Kasumi-1 (cell line): Measurements from ENCODE around the gene SF3B6.
"Not testable (repeated sequence)": the region's sequence is repeated elsewhere in the genome, so short reads cannot be mapped to it uniquely, and the experiment has no call there.

Experiments
- DNase-seq, 2 experiments: peaks; one replicate each; lab custom pipeline; 2025; lab: John Stamatoyannopoulos, UW

The SF3B6 gene

DNA sequence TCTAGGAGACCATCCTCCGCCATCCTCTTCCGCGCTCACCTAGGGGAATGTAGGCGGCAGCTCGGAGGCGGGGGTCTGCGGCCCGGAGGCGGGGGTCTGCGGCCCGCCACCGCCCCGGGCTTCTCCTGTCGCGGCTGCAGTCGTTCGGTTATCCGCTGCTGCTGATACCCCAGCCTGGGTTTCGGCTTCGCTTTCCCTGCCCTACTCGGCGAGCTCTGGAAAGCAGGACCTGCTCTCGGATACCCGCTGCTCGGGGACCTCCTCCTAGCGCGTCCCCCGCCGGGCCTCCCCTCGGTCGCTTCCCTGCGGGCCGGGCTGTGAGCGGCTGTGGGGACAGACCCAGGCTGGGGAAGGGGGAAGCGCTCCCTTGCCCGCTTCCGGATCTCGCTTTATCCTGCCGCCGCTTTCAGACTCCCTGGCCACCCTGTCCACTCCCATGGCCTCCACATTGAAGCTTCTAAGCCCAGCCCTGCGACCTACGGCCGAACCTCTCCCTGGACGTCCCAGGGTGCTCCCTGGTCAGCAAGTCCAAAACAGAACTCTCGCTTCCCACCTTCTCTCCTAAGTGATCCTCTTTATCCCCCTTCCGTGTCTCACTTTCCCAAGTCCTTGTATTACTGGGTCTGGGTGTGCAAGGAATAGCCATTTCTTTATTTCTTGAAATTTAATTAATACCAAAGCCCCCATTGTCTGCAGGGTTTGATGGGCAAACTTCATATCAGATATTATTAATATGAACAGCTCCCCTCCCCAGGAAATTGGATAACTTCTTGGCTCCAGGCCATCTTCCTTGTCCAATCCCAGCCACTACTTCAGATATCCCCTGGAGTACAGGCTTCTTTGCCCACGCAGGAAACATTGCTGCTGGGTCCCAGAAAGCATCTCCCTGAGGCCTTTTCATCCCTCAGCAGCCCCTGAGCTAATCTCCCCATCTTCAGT lies 25.8 kb downstream of the SF3B6 start:
- DNase-seq, result no peak

DNA sequence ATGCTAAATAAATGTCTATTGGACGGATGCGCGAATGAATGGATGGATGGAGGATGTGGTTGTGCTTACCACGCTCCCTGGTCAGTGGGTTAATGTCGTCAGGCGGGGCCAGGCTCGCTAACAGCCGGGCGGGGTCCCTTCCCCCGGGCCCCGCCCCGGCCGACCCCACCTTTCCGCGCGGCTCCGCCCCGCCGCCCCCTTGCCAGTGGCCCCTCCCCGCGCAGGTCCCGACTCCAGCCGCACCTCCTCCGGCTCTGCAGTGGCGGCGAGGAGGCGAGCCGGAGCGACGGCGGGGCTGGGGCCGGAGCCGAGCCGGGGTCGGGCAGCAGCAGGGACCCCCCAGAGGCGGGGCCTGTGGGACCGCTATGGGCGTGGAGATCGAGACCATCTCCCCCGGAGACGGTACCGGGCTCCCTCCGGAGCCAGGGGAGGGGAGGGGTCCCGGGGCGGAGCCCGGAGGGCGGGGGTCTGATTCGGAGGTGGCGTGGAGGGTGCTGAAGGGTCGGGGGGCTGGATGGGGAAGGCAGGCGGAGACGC lies 26.6 kb downstream of the SF3B6 start, which contains the start of gene FKBP1B:
FKBP1B (plus strand) TSS at position 257 of the 537 bp plus-strand sequence; CDS start at position 366, 109 bp downstream.
- DNase-seq, result no peak

DNA sequence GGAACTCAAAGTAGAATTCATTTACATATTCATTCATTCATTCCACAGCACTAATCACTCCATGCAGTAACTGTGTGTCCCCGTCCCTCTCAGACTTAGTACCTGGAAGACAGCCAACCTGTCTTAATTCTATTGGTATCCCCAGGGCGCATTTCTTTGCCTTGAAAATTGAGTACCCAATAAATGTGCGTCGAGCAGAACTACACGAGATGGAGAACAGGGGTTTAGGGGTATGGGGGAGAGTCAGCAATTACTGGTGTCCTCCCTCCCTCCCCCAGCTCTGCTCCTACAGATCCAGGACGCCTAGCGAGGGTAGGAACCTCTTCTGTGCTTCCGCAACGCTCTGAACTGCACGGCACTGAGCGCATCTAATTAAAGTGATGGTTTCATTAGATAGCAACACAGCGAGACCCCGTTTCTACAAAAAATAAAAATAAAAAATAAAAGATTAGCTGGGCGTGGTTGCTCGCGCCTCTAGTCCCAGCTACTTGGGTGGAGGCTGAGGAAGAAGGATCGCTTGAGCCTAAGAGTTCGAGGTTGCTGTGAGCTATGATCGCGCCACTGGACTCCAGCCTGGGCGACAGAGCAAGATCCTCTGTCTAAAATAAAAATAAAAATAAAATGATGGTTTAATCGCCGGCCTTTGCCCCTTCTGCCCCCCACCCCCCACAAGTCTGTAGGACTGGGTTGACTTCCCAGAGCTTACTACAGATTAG lies 27.2 kb downstream of the SF3B6 start:
- no peak for DNase-seq

DNA sequence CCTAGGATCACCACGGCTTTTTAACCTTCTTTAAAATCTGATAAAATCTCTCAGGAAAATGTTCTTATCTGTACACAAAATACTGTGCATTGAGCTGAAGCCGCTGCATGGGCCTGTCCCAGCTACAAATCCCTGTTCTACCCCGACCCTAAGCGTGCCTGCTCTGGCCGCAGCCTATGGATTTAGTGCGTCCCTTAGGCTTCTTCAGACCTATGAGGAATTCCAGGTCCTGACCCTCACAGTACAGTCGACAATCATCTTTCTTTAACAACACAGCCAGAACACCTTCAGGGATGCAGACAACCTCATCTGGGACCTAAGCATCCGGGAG lies 28.5 kb downstream of the SF3B6 start:
- DNase-seq, result no peak

DNA sequence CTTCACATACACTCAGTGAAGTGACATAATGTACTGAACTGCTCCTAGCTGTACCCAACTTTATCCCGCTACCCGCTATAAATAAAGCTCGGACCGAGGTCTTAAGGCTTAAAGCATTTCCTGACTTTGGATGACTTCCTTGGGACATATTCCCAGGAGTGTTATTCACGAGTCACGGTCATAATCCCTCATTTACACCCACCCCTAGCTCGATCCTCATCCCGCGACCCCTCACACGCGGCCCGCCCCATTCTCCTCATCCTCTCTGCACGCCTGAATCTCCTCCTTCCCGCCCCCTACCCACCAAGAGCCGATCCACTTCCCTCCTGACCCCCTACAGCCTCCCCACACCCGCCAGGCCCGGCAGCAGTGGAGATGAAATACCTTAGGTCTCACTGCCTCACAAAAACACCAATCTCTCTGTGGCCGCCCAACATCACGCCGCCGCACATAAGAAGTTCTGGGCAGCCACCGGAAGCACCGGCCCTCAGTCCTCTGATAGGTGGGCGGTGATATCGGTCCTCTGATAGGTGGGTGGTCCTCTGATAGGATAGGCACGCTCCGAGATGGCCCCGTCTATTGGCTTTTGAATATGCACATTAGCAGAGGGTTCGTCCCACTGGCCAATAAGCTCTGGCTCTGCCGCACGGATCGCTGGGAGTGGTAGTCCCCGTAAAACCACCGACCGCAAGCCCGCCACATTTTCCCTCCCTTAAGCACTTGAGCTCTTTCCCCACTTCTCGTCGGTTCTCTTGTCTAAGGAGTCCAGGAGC lies 29.0 kb downstream of the SF3B6 start, which contains the start of gene WDCP:
WDCP (minus strand) TSS at position 462 of the 773 bp plus-strand sequence. CDS start 7,897 bp downstream, outside the sequence.
- peak; percentile 99 for DNase-seq

DNA sequence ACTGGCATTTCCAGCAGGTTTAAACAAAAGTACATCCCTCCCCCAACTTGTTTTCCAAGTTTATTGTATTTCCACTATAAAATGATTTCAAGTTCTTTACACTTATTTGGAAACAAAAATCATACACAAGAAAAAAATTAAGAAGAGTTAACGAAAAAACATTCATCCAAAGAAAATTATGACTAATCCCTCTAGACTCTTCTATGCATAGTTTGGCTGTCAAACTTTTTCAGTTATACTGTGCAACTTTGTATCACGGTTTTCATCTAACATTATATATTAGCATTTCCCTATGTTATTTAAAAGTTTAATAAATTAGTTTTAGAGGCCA lies 29.6 kb downstream of the SF3B6 start:
- no peak for DNase-seq

DNA sequence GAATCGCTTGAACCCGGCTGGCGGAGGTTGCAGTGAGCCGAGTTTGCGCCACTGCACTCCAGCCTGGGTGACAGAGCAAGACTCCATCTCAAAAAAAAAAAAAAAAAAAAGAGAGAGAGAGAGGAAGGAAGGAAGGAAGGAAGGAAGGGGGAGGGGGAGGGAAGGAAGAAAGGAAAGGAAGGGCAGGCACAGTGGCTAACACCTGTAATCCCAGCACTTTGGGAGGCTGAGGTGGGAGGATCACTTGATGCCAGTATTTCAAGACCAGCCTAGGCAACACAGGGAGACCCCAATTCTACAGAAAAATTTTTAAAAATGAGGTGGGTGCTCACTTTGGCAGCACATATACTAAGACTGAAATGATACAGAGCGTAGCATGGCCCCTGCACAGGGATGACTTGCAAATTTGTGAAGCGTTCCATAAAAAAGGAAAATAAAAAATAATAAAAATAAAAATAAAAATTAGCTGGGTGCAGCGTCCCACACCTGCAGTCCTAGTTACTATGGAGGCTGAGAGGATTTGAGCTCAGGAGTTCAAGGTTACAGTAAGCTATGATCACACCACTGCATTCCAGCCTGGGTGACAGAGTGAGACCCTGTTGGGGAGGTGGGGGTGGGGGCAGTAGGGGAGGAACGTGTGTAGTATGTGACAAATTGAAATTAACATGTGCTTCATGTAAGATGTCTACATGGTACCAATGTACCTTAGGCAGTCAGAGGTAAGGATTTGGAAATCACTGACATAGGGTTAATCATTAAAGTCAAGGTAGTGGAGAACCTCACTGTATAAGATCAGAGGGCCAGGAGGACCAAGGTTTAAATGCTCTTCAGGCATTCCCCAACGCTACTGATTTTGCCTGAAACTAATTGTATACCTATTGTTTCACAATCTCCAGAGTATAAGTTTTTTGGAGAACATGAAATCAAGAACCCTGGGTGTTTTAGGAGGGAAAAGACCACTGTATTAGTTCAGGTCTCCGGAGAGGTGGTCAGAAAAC lies 30.3 kb downstream of the SF3B6 start:
- no peak for DNase-seq

DNA sequence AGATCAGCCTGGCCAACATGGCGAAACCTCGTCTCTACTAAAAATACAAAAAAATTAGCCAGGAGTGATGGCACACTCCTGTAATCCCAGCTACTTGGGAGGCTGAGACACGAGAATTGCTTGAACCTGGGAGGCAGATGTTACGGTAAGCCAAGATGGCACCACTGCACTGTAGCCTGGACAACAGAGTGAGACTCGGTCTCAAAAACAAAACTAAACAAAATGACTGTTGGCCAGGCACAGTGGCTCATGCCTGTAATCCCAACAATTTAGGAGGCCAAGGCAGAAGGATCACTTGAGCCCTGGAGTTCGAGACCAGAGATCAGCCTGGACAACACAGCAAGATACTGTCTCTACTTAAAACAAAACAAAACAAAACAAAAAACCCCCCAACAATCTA lies 33.0 kb downstream of the SF3B6 start:
- DNase-seq, result not testable (repeated sequence)

DNA sequence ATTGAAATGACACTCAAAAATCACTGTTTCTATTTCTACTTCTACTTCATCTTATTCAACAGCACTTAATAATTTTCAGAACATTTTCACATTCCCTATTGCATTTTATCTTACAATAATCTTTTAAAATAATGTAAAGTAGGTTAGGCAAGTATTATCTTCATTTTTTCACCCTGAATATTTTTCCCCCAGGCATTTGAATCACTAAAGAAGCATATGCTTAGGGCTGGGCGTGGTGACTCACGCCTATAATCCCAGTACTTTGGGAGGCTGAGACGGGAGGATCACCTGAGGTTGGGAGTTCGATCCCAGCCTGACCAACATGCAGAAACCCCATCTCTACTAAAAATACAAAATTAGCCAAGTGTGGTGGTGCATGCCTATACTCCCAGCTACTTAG lies 35.6 kb downstream of the SF3B6 start:
- DNase-seq, result no peak

DNA sequence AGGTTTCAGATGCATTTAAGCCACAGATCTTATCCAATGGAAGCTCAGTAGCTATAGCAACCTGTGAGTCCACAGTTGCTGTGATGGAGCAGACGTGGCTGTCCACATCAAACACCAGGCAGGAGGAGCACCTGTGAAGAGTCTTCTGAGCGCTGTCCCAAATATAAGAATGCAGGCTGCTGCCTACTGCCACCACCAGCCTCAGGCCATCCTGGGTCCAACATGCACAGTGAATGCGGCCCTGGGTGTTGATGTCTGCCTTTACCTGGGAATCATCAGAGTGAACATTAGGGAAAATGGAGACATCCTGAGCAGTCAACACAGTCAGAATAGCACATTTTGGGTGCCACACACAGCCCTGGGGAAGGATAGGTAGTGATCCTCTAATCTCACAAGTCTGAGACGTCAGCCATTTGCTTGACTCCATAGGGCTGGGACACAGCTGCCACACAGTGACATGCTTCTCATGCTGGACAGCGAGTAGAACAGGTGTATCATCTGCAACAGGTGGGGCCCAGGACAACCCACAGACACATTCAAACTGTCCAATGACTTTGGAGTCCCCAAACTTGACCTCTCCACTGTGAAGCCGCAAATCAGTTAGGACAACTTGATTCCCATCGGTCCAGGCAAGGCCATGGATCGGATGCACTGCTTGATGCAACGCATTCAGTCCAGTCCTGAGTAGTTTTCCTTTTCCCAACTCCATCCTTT lies 37.2 kb downstream of the SF3B6 start:
- DNase-seq, result no peak

DNA sequence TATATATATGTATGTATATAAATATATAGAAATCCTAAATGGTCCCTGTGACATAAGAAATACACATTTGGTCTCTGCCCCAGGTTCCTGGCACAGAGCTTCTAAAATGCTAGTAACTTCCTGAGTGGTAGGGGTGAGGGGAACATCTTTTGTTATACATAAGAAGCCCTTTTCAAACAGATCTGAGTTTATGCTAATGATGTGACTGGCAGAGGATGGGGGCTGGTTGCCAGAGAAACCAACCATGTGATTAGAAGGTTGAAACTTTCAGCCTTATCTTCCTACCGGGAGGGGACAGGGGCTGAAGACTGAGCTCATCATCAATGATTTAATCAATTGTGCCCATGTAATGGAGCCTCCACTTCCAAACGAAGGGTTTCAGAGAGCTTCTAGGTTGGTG lies 49.9 kb downstream of the SF3B6 start:
- DNase-seq, result no peak

DNA sequence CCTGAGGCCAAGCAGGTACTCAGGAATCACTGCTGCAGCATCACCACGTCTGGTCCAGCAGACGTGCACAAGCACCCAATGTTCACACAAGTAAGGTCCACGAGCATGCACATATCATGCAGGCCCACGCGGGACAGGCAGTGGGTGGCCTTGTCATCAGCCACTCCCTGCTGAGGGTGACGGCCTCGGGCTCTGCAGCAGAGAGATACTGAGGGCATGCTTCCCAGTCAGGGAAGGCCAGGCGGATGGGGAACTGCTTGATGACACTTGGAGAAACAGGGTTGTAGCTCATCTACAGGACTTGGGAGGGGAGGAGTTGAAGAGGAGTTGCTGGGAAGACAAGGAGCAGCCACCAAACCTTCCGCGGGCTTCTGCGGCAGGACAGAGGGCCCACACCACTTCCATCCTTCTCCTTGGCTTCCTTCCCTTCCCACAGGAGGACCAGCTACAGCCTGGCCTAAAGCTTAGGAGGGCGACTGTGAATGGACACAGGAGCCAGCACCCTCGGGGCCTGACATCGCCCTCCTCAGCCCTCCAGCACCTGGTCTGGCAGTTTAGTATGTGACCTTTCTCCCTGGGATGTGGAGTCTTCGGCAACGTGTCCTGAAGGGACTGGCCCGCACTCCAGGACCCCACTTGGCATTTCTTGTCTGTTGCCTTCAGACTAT lies 51.0 kb downstream of the SF3B6 start:
- DNase-seq, result no peak

DNA sequence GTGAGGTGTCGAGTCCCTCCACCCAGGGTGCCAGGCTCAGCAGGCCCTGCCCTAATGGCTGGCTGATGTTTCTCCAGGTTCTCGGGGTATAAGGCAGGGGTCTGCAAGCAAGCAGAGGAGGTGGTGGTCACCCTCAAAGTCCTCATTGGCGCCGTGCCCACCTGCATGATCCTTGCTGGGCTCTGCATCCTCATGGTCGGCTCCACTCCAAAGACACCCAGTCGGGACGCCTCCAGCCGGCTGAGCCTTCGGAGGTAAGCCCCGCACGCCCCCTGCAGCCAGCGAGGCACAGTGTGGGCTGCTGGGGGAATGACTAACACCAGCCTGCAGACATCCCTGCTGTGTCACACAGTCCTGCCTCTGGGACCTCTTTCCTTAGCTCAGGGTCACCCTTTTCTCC lies 52.1 kb downstream of the SF3B6 start:
- DNase-seq, result no peak

DNA sequence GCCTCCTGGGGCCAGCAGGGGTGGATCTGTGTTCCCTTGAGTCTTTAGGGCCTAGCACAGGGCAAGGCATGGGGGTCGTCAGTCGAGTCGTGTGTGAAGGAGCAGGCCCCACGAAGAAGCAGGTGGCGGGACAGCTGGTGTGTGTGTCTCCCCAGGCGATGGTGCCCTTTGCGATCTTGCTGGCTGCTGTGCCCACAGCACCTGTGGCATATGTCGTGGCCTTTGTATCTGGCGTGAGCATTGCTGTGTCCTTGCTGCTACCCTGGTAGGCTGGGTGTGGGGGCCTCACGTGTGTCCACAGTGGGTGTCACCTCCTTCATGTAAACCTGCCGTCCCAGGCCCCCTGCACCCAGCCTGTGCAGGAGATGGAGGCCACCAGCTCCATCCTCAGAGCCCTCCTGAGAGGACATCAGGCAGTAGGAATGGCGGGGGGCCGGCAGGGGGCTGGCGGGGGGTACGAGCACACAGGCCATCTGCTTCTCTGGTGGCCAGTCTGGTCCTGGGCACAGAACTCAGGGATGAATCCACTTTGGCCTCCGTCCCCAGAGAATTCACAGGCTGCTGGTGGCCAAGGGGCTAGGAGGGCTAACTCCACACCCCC lies 53.1 kb downstream of the SF3B6 start:
- no peak for DNase-seq

DNA sequence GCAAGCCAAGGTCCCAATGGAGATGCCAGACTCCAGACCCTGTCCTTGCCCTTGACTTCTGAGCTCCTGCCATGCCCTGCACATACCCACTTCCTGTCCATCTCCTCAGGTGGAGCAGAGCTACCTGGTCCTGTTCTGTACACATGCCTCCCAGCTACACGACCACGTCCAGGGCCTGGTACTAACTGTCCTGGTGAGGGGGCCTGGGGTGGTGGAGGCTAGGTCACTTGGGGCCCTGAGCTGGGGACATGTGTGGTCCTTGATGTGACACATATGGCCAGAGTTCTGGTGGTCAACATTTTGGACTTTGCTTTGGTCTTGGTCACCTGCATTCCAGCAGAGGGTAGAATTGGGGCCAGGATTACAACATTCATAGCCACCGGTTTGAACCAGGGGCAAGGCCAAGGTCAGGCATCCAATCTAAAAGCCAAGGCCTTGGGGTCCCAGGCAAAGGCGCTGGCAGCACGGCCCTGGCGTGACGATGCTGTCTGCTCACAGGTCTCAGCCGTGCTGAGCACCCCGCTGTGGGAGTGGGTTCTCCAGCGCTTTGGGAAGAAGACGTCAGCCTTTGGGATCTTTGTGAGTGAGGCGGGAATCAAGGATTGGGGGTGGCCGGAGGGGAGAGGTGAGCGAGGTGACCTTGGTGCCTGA lies 53.7 kb downstream of the SF3B6 start:
- DNase-seq, result no peak

DNA sequence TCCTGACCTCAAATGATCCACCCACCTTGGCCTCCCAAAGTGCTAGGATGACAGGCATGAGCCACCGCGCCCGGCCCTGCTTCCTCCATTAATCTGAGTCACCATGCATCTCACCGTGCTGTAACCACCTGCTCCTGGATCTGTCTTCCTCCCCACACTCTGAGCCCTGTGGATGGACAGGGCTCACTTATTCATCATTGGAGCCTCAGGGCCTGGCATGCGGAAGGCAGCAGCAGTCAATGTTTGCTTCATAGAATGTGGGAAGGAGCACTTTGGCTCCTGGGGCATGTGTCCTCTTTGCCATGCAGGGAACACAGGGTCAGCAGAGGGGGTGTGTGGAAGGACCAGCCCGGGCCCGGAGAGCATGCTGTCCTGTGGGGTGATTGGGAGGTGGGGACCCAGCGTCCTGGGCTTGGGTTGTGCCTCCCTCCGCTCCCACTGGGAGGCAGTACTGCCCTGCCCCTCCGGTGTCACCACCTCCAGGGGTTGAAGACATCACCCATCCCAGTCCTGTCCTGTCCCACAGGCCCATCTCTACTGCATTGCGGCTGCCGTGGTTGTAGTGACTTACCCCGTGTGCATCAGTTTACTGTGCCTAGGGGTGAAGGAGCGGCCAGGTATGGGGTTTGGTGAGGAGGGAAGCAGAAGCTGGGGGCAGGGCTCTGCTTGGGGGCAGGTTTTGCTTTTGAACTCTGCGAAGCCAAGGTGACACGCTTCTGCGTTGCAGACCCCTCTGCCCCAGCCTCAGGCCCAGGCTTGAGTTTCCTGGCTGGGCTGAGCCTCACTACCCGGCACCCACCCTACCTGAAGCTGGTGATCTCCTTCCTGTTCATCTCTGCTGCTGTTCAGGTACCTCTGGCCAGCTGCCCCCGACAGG lies 54.8 kb downstream of the SF3B6 start:
- DNase-seq, result peak; percentile 37 to 48

DNA sequence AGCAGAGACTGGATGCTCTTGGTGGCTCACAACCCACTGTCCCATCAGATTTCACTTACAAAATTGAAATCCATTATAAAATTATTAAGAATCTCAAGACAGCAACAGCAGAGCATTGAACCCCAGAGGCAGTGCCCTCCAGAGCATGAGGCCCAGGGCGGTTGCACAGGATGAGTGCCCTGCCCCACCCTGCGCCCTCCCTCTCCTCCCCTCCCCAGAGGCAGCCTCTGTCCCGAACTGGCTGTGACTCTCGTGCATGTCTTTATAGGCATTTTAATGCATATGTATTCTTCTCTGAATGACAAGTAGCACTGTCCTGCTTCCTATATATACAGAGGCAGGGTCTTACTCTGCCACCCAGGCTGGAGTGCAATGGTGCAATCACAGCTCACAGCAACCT lies 55.9 kb downstream of the SF3B6 start:
- DNase-seq, result no peak

DNA sequence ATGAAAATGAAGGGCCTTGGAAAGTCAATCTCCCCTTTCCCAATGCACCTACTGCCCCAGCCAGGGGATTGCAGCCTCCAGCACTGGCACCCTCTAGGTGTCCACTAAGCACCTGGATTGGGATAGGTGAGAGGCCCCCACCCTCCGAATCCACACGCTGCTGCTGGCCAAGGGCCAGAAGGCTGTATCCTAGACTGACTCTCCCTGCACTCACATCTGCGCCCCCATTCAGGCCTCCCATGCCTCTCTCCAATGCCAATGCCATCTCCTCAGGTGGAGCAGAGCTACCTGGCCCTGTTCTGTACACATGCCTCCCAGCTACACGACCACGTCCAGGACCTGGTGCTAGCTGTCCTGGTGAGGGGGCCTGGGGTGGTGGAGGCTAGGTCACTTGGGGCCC lies 56.4 kb downstream of the SF3B6 start:
- no peak for DNase-seq
